Natural killer cell treated with Interleukin-12 subunit alpha and Interleukin-12 subunit beta and Interleukin-15 and Interleukin-18, amount 100 ng/mL, for 72 hours (primary cell): ENCODE data around the gene PSMD1. TPM values are rescaled to one million over a fixed set of nuclear protein-coding genes. Genes with fewer than 3 reads are reported as not detected.
"Not testable (repeated sequence)": the region's sequence is repeated elsewhere in the genome, so short reads cannot be mapped to it uniquely, and the experiment has no call there.

Experiments used
- ATAC-seq, 2 donors: fragments of 150-1000 bp; cut with Tn5 transposase in 1 of 2; sonication (Bioruptor Pico), chemical (Tn5 transposase) in 1 of 2; 2 replicates each; pipeline ENCODE4 v1.10.0; 2021
- DNase-seq: peaks from one replicate; pipeline ENCODE4 v3.0.0; 2022; ENCODE audit warnings: low spot score
- H3K27ac Mint-ChIP-seq, 2 donors: 1 replicate in 1 of 2; 2 replicates in 1 of 2; pipeline ENCODE4 v1.8.0; 2022; ENCODE audit warnings: mixed read lengths in 2 of 2, mild to moderate bottlenecking in 1 of 2, moderate library complexity in 1 of 2
- H3K27me3 Mint-ChIP-seq, 2 donors: 1 replicate in 1 of 2; 2 replicates in 1 of 2; pipeline ENCODE4 v1.8.0; 2022; ENCODE audit warnings: mixed read lengths in 2 of 2
- H3K36me3 Mint-ChIP-seq: one replicate; pipeline ENCODE4 v1.8.0; 2022; ENCODE audit warnings: mixed read lengths
- H3K4me1 Mint-ChIP-seq, 2 donors: 1 replicate in 1 of 2; 2 replicates in 1 of 2; pipeline ENCODE4 v1.8.0; 2022; ENCODE audit warnings: low read depth in 2 of 2, mixed read lengths in 2 of 2, mild to moderate bottlenecking in 1 of 2
- H3K4me3 Mint-ChIP-seq: one replicate; pipeline ENCODE4 v1.8.0; 2022; ENCODE audit warnings: mixed read lengths
- H3K9me3 Mint-ChIP-seq: 2 replicates; pipeline ENCODE4 v1.8.0; 2022; ENCODE audit warnings: mixed read lengths
- total RNA-seq, 2 donors: library from RNA; stranded (reverse); gene quantifications; one replicate each; pipeline ENCODE4 v1.2.3, GENCODE V29; 2022

PSMD1 gene
- total RNA-seq, 2 donors from 2014 or later, result 151 to 153 TPM

- H3K36me3 Mint-ChIP-seq, result no peaks in the 10 kb centered on the region
- peaks cover 7 to 11% of the 10 kb centered on the region in 2 donors for H3K27me3 Mint-ChIP-seq
- DNase-seq (no peak), ATAC-seq (no peak)
- peaks cover 0 to 2% of the 10 kb centered on the region in 2 donors for H3K4me1 Mint-ChIP-seq
- H3K4me3 Mint-ChIP-seq, result no peak overlapping the region
- H3K27ac Mint-ChIP-seq, result no peak overlapping the region
- no peaks in the 10 kb centered on the region for H3K9me3 Mint-ChIP-seq
Observed at GRCh38 chr2:231188506-231189170, 132.0 kb downstream of the PSMD1 start.

DNA sequence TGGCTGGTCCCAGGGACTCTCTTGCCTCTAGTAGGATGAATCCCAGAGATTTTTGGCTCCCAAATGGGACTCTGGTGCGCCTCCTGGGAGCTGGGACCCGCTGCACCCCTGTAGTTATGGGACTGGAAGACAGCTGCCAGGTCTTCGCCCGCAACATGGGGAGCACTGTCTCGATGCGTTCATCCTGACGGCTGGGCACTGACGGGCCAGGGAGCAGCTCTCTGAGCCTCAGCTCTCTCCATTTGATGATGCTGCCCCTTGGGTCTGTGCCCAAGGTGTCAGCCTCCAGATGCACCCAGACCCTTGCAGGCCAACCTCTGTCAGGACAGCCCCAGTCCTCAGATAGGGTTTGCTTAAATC, 132.5 kb downstream of the PSMD1 start:
- no peak for DNase-seq
- Mint-ChIP-seq H3K4me1 (peaks cover 0 to 2% of the 10 kb centered on the region in 2 donors), H3K36me3 (no peaks in the 10 kb centered on the region), H3K9me3 (no peaks in the 10 kb centered on the region), H3K27ac (no peak overlapping the region), H3K4me3 (no peak overlapping the region), H3K27me3 (peaks cover 7 to 13% of the 10 kb centered on the region in 2 donors)
- no peak for ATAC-seq

GRCh38 chr2:231189571-231190495, 133.2 kb downstream of the PSMD1 start:
- ATAC-seq, result no peak
- no peaks in the 10 kb centered on the region for H3K36me3 Mint-ChIP-seq

DNA sequence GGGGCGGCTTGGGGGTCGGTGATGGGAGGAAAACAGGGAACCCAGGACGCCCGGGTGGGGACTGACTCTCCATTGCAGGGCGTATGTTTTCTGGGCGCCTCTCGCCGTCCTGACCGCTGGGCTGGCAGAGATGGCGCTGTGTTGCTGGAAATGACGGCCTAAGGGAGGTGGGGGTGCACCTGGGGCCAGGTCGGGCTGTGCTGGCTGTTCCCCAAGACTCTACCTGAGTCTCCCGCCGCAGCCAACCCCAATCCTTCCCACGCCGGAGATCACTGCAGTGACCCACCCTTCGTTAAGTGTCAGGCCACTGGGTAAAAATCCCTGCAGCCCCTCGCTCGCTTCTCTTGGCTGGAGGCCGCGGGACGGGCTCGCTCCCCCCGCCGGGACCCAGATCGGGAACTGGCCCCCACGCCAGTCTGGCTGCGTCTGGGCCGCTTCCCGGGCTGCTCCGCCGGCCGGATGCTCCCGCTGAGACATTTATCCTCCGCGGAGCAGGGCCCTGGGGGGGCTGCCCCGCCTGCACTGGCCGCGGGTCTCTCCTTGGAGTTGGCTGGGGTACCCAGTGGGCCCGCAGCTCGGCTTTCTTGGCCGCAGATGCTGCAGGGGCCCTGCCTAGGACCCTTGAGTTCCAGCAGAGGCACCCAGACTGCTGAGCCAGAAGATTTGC, 134.0 kb downstream of the PSMD1 start:
- no peak for DNase-seq
- Mint-ChIP-seq H3K36me3 (no peaks in the 10 kb centered on the region), H3K27ac (no peak overlapping the region), H3K4me3 (no peak overlapping the region), H3K9me3 (no peaks in the 10 kb centered on the region), H3K27me3 (peaks cover 7 to 13% of the 10 kb centered on the region in 2 donors), H3K4me1 (peaks cover 0 to 2% of the 10 kb centered on the region in 2 donors)
- ATAC-seq, result no peak

More at GRCh38 chr2:231189571-231190495, 133.2 kb downstream of the PSMD1 start:
- no peak overlapping the region for H3K27ac Mint-ChIP-seq
- DNase-seq, result no peak
- H3K4me3 Mint-ChIP-seq, result no peak overlapping the region
- peaks cover 0 to 2% of the 10 kb centered on the region in 2 donors for H3K4me1 Mint-ChIP-seq
- H3K9me3 Mint-ChIP-seq, result no peaks in the 10 kb centered on the region
- H3K27me3 Mint-ChIP-seq, result peaks cover 7 to 13% of the 10 kb centered on the region in 2 donors

DNA sequence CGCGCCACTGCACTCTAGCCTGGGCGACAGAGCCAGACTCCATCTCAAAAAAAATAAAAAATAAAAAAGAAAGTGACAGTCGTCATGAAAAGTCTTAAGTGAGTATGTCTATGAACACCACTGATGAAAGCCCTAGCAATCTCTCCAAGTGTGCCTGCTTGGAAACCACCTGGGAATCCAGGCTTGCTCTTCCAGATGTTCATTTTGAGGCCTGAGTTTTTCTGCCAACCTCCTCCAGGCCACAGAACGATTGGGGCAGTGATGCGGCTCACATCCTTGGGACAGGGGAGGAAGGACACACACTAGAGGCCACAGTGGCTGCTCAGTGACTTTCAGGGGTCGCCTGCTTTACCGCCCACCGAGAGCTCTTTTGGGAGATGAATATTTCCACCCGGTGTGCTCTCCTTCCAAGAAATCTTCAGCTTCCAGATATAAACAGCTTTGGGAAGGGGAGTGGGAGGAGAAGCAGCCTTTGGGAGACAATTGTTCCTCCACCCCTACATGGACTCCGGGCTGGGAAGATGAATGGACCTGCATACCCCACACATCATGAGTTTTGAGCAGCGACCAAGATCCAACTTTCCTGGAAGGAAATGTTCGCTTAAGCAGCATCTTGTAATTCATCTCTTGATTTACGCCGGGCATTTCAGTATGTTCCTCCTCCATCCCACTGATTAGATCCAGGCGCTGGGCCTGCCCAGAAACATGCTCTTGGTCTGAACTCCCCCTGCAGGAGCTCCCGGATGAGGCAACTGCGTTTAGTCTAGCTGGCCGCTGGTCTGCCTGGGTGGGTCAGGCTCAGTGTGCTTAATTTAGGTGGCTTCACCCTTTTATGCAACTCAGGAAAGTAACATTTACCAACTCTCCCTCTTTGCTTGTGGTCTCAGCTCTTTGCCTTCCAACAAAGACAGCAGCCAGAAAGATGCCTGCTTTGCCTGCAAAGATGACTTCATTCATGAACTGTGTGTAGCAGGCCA, 135.5 kb downstream of the PSMD1 start:
- H3K27ac Mint-ChIP-seq, result no peak overlapping the region
- no peaks in the 10 kb centered on the region for H3K36me3 Mint-ChIP-seq
- ATAC-seq (no peak), DNase-seq (no peak)
- H3K27me3 Mint-ChIP-seq, result peaks cover 7 to 19% of the 10 kb centered on the region in 2 donors
- peaks cover 0 to 4% of the 10 kb centered on the region in 2 donors for H3K4me1 Mint-ChIP-seq
- no peaks in the 10 kb centered on the region for H3K9me3 Mint-ChIP-seq
- H3K4me3 Mint-ChIP-seq, result no peak overlapping the region

DNA sequence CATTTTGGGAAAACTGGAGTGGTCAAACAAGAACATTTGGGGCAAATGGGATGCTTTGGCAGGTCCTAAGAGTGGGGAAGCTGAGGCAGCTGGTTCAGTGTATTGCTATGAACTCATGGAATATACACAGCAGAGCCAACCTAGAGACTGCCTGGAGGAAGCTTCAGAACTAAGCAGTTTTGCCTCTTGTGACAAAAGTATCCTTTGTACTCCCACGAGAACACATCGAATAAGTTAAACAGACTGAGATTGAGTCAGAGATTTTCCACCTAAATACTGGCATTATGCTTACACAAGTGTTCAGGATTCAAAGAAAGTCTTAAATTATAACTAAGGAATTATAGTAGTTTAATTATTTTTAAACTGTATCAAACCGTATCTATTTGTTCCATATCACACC, 136.5 kb downstream of the PSMD1 start:
- DNase-seq, result no peak
- no peak overlapping the region for H3K4me3 Mint-ChIP-seq
- H3K27ac Mint-ChIP-seq, result no peak overlapping the region
- H3K27me3 Mint-ChIP-seq, result peaks cover 7 to 19% of the 10 kb centered on the region in 2 donors
- H3K9me3 Mint-ChIP-seq, result no peaks in the 10 kb centered on the region
- no peak for ATAC-seq
- H3K4me1 Mint-ChIP-seq, result peaks cover 0 to 6% of the 10 kb centered on the region in 2 donors
- no peaks in the 10 kb centered on the region for H3K36me3 Mint-ChIP-seq

GRCh38 chr2:231196592-231196991, 139.9 kb downstream of the PSMD1 start:
- Mint-ChIP-seq H3K9me3 (no peaks in the 10 kb centered on the region), H3K27me3 (peaks cover 0 to 9% of the 10 kb centered on the region in 2 donors), H3K4me1 (peaks cover 5 to 8% of the 10 kb centered on the region in 2 donors), H3K4me3 (peak overlapping the region; percentile 17), H3K36me3 (no peaks in the 10 kb centered on the region), H3K27ac (no peak overlapping the region)
- DNase-seq (no peak), ATAC-seq (no peak)

- not testable (repeated sequence) for H3K4me1 Mint-ChIP-seq, H3K27me3 Mint-ChIP-seq, H3K9me3 Mint-ChIP-seq, DNase-seq, ATAC-seq, H3K36me3 Mint-ChIP-seq
- peak overlapping the region; percentile 90 for H3K4me3 Mint-ChIP-seq
- H3K27ac Mint-ChIP-seq, result peak overlapping the region; percentile 54 to 56
Observed at GRCh38 chr2:231197196-231197595, 140.5 kb downstream of the PSMD1 start.

DNA sequence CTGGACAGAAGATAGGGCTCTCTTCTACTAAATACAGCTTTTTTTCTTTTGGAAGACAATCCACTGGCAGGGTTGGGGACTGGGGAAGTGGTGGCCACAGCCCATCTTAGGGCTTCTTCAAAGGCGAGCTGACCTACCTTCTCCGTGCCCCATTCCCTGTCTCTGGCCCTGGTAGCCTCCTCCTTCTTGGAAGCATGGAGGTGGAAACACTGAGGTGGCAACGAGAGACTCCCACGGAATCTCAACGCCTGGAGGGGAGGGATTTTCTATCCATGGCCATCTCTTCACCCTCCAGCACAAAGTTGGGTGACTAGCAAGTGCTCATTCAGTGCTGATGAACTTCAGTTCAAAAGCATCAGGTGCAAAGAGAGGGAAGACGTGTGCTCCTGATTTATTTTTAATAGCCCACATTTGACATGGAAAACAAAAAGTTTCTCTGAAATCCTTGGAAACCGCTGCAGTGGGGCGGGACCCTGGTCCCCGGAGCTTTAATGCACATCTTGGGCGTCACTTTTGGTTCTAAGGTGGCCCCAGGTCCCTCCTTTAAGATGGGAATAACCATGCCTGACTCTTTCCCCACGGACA, 141.1 kb downstream of the PSMD1 start:
- peaks cover 5 to 8% of the 10 kb centered on the region in 2 donors for H3K4me1 Mint-ChIP-seq
- ATAC-seq, result no peak
- DNase-seq, result no peak
- H3K27ac Mint-ChIP-seq, result peak overlapping the region; percentile 54 to 56
- no peaks in the 10 kb centered on the region for H3K36me3 Mint-ChIP-seq
- peak overlapping the region; percentile 90 for H3K4me3 Mint-ChIP-seq
- no peaks in the 10 kb centered on the region for H3K9me3 Mint-ChIP-seq
- peaks cover 0 to 9% of the 10 kb centered on the region in 2 donors for H3K27me3 Mint-ChIP-seq

DNA sequence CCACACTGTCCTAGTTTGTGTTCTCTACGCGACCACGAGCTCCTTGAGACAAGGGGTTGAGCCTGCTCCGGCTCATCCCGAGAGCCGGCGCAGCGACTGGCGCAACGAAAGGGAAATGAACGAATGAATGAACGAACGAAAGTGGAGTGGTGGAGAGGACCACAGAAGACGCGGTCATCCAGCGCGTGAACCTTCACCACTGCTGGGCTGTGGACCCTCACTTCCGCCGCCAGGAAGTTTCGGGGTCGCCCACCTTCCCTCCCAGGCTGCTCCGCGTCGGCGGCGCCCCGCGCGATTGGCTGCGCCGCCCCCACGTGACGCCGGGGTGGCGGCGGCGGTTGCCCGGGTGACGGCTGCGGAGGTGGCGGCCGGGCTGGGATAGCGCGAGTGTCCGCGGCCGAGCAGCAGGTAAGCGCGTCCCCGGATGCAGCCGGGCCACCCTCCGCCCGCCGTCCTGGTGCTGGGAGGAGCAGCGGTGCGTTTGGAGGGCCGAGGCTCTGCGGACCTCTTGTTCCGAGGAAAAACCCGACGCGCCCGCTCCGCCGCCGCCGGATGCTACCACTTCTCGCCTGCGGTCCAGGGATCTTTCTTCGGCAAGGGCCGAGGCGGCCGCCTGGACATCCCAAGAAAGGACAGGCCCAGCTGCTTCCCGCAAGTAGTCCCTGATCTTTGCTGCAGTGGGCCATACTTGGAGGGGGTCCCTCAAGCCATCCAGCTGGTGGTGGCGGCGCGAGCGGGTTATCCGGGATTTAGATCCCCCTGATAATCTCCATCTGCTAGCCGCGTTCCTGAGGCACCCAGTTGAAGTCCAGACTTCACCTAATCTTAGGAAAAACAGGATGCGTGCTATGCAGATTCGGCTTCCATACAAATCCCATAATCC, 141.9 kb downstream of the PSMD1 start, which contains the start of gene ARMC9:
Gene ARMC9, plus strand, starts transcription at position 341 of the 883 bp plus-strand sequence. CDS start 7,608 bp downstream, outside the sequence.
- Mint-ChIP-seq H3K4me1 (peaks cover 5 to 8% of the 10 kb centered on the region in 2 donors), H3K36me3 (no peaks in the 10 kb centered on the region), H3K9me3 (no peaks in the 10 kb centered on the region), H3K27ac (peak within 1 kb of the TSS; percentile 54 to 61), H3K4me3 (peak within 1 kb of the TSS; percentile 90), H3K27me3 (peaks cover 0 to 9% of the 10 kb centered on the region in 2 donors)
- ATAC-seq (peak; percentile 96), DNase-seq (peak; percentile 89)

DNA sequence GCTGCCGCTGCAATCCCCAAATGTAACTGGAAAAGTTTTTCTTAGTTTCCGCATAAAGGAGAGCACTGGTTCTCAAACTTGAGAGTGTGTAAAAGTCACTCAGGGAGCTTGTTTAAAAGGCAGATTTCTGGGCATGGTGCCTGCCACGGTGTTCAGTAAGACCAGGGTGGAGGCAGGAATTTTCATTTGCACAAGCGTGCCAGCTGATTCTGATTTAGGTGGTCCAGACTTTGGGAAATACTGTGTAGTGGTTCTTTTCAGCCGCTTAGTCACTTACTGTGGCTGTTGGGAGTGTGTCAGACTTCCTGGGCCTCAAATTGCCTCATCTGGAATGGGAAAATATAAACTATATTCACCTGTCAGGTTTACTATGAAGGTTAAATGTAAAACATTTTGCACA, 142.6 kb downstream of the PSMD1 start:
- H3K27ac Mint-ChIP-seq, result peak overlapping the region in 1 of 2 donors; percentile 61

More for the DNA sequence above, 142.6 kb downstream of the PSMD1 start:
- Mint-ChIP-seq H3K4me3 (peak overlapping the region; percentile 90), H3K27me3 (peaks cover 0 to 6% of the 10 kb centered on the region in 2 donors), H3K9me3 (no peaks in the 10 kb centered on the region), H3K4me1 (peaks cover 5 to 8% of the 10 kb centered on the region in 2 donors), H3K36me3 (no peaks in the 10 kb centered on the region)
- no peak for ATAC-seq
- no peak for DNase-seq
